Trophoblast cell (in vitro differentiated cells and primary cell): ENCODE results near the gene OR51B4.

Experiments
- DNase-seq, 2 donors: peaks; one replicate each; pipeline ENCODE4 v3.0.0-alpha.2; 2016
- H2AFZ ChIP-seq: 2 replicates; pipeline ENCODE4 v1.6.1; 2013; ENCODE audit warnings: low read length, moderate library complexity, mild to moderate bottlenecking; ENCODE audit not compliant: insufficient read depth, poor library complexity
- H2AK5ac ChIP-seq: 2 replicates; pipeline ENCODE4 v1.6.1; 2013; ENCODE audit warnings: mild to moderate bottlenecking, low read length
- H2BK120ac ChIP-seq: 2 replicates; pipeline ENCODE4 v1.6.1; 2013; ENCODE audit warnings: low read length, mild to moderate bottlenecking, moderate library complexity; ENCODE audit not compliant: insufficient read depth, poor library complexity
- H2BK12ac ChIP-seq: 2 replicates; pipeline ENCODE4 v1.6.1; 2013; ENCODE audit warnings: mild to moderate bottlenecking, low read length, moderate library complexity
- H2BK5ac ChIP-seq: 2 replicates; pipeline ENCODE4 v1.6.1; 2013; ENCODE audit warnings: low read length, low read depth, moderate library complexity, mild to moderate bottlenecking; ENCODE audit not compliant: poor library complexity
- H3K14ac ChIP-seq: 2 replicates; pipeline ENCODE4 v1.6.1; 2013; ENCODE audit warnings: mild to moderate bottlenecking, low read length
- H3K18ac ChIP-seq: 2 replicates; pipeline ENCODE4 v1.6.1; 2013; ENCODE audit warnings: mild to moderate bottlenecking, low read length
- H3K23ac ChIP-seq: 2 replicates; pipeline ENCODE4 v1.6.1; 2013; ENCODE audit warnings: low read length
- H3K27ac ChIP-seq: 2 replicates; pipeline ENCODE4 v1.5.1; 2013; ENCODE audit warnings: low read depth, mild to moderate bottlenecking, inconsistent platforms, low read length, moderate library complexity
- H3K27me3 ChIP-seq: 2 replicates; pipeline ENCODE4 v1.6.1; 2013; ENCODE audit warnings: inconsistent platforms, mild to moderate bottlenecking, low read length, moderate library complexity; ENCODE audit not compliant: insufficient read depth
- H3K36me3 ChIP-seq, 2 experiments: 1 replicate in 1 of 2; 2 replicates in 1 of 2; pipeline ENCODE4 v1.6.1; 2013; ENCODE audit warnings: low read length in 2 of 2, mild to moderate bottlenecking in 2 of 2, moderate library complexity in 1 of 2; ENCODE audit not compliant: insufficient read depth in 2 of 2, control insufficient read depth in 1 of 2
- H3K4ac ChIP-seq: 2 replicates; pipeline ENCODE4 v1.6.1; 2013; ENCODE audit warnings: low read depth, mild to moderate bottlenecking, low read length, moderate library complexity
- H3K4me1 ChIP-seq, 2 experiments: 1 replicate in 1 of 2; 2 replicates in 1 of 2; pipeline ENCODE4 v1.6.1; 2013; ENCODE audit warnings: low read length in 2 of 2, mild to moderate bottlenecking in 2 of 2, moderate library complexity in 1 of 2; ENCODE audit not compliant: insufficient read depth in 2 of 2, control insufficient read depth in 1 of 2
- H3K4me2 ChIP-seq: 2 replicates; pipeline ENCODE4 v1.6.1; 2013; ENCODE audit warnings: inconsistent platforms, mild to moderate bottlenecking, low read length, moderate library complexity
- H3K4me3 ChIP-seq: 2 replicates; pipeline ENCODE4 v1.5.1; 2013; ENCODE audit warnings: mild to moderate bottlenecking, low read depth, low read length, inconsistent platforms
- H3K79me1 ChIP-seq: one replicate; pipeline ENCODE4 v1.6.1; 2013; ENCODE audit warnings: low read length
- H3K79me2 ChIP-seq: 2 replicates; pipeline ENCODE4 v1.6.1; 2013; ENCODE audit warnings: low read length, mild to moderate bottlenecking; ENCODE audit not compliant: control insufficient read depth, insufficient read depth, poor library complexity
- H3K9ac ChIP-seq: 2 replicates; pipeline ENCODE4 v1.6.1; 2013; ENCODE audit warnings: mild to moderate bottlenecking, low read length
- H3K9me3 ChIP-seq: 2 replicates; pipeline ENCODE4 v1.6.1; 2013; ENCODE audit warnings: low read depth, mild to moderate bottlenecking, control low read depth, inconsistent platforms, low read length; ENCODE audit not compliant: insufficient read depth
- H4K12ac ChIP-seq: 2 replicates; pipeline ENCODE4 v1.6.1; 2013; ENCODE audit warnings: low read depth, mild to moderate bottlenecking, low read length, moderate library complexity
- H4K8ac ChIP-seq: 2 replicates; pipeline ENCODE4 v1.6.1; 2013; ENCODE audit warnings: low read depth, mild to moderate bottlenecking, low read length, moderate library complexity
- H4K91ac ChIP-seq: one replicate; pipeline ENCODE4 v1.6.1; 2013; ENCODE audit warnings: low read depth, mild to moderate bottlenecking, low read length, moderate library complexity
- WGBS: extraction: QIAGEN DNeasy Blood & Tissue Kit; methylation state at CpG from one replicate; pipeline ENCODE4 v1.1.7; 2013; ENCODE audit warnings: missing lambda C conversion rate; ENCODE audit not compliant: insufficient read length, insufficient coverage; ENCODE audit errors: extremely low coverage; 5-methylcytosine and 5-hydroxymethylcytosine counted together

Gene OR51B4

GRCh38 chr11:5289696-5290095 lies 12.1 kb downstream of the OR51B4 start:
- H3K9ac ChIP-seq, result no peak overlapping the region
- no peak overlapping the region for H3K23ac ChIP-seq
- no peak overlapping the region for H3K27ac ChIP-seq
- H3K4me2 ChIP-seq, result no peak overlapping the region
- no peak overlapping the region for H3K14ac ChIP-seq
- H4K91ac ChIP-seq, result no peak overlapping the region
- no peaks in the 10 kb centered on the region for H3K36me3 ChIP-seq
- no peak overlapping the region for H2BK12ac ChIP-seq
- no peaks in the 10 kb centered on the region for H3K79me1 ChIP-seq
- no peak overlapping the region for H4K12ac ChIP-seq
- H3K79me2 ChIP-seq, result no peaks in the 10 kb centered on the region
- H3K9me3 ChIP-seq, result no peaks in the 10 kb centered on the region
- no peaks in the 10 kb centered on the region for H3K27me3 ChIP-seq
- H3K4me3 ChIP-seq, result no peak overlapping the region
- no peak overlapping the region for H3K4ac ChIP-seq
- DNase-seq, result peak in 1 of 2 donors; percentile 18
- H3K4me1 ChIP-seq, result no peaks in the 10 kb centered on the region
- no peak overlapping the region for H2BK120ac ChIP-seq
- no peak overlapping the region for H4K8ac ChIP-seq
- H2AFZ ChIP-seq, result no peak overlapping the region
- H2BK5ac ChIP-seq, result no peak overlapping the region
- H3K18ac ChIP-seq, result no peak overlapping the region
- no peak overlapping the region for H2AK5ac ChIP-seq

- Histone ChIP-seq H3K4me2 (no peak overlapping the region), H3K23ac (no peak overlapping the region), H4K12ac (no peak overlapping the region), H2AK5ac (no peak overlapping the region), H3K4me3 (no peak overlapping the region), H2AFZ (no peak overlapping the region), H3K4me1 (no peaks in the 10 kb centered on the region), H4K8ac (no peak overlapping the region), H3K36me3 (no peaks in the 10 kb centered on the region), H3K79me1 (no peaks in the 10 kb centered on the region), H2BK120ac (no peak overlapping the region), H3K9ac (no peak overlapping the region), H3K27ac (no peak overlapping the region), H3K4ac (no peak overlapping the region), H2BK5ac (no peak overlapping the region), H3K27me3 (no peaks in the 10 kb centered on the region), H3K9me3 (no peaks in the 10 kb centered on the region), H3K18ac (no peak overlapping the region), H4K91ac (no peak overlapping the region), H3K14ac (no peak overlapping the region), H3K79me2 (no peaks in the 10 kb centered on the region), H2BK12ac (no peak overlapping the region)
- no CpG with 5 or more reads among the region's 6 CpGs for WGBS
- DNase-seq, result peak; percentile 24 to 41
Observed at GRCh38 chr11:5288906-5289550, 12.7 kb downstream of the OR51B4 start.

- H4K12ac ChIP-seq, result no peak overlapping the region
- no peak overlapping the region for H3K4ac ChIP-seq
- no peak overlapping the region for H2BK12ac ChIP-seq
- H3K9ac ChIP-seq, result no peak overlapping the region
- no peak overlapping the region for H3K14ac ChIP-seq
- no peak overlapping the region for H3K27ac ChIP-seq
- H2AK5ac ChIP-seq, result no peak overlapping the region
- H3K9me3 ChIP-seq, result no peaks in the 10 kb centered on the region
- no peak overlapping the region for H3K18ac ChIP-seq
- H3K79me1 ChIP-seq, result no peaks in the 10 kb centered on the region
- no peak overlapping the region for H3K23ac ChIP-seq
- DNase-seq, result no peak
- no CpG with 5 or more reads among the region's 7 CpGs for WGBS
- H2BK120ac ChIP-seq, result no peak overlapping the region
- H2AFZ ChIP-seq, result no peak overlapping the region
- no peak overlapping the region for H3K4me3 ChIP-seq
- H2BK5ac ChIP-seq, result no peak overlapping the region
- H3K79me2 ChIP-seq, result no peaks in the 10 kb centered on the region
- no peaks in the 10 kb centered on the region for H3K36me3 ChIP-seq
- no peaks in the 10 kb centered on the region for H3K4me1 ChIP-seq
- no peak overlapping the region for H4K8ac ChIP-seq
- H3K27me3 ChIP-seq, result no peaks in the 10 kb centered on the region
- no peak overlapping the region for H3K4me2 ChIP-seq
- H4K91ac ChIP-seq, result no peak overlapping the region
Observed at GRCh38 chr11:5288108-5288905, 13.4 kb downstream of the OR51B4 start.

- Histone ChIP-seq H3K9me3 (no peaks in the 10 kb centered on the region), H4K91ac (no peak overlapping the region), H4K8ac (no peak overlapping the region), H3K18ac (no peak overlapping the region), H2BK5ac (no peak overlapping the region), H2BK12ac (no peak overlapping the region), H3K4me1 (no peaks in the 10 kb centered on the region), H3K27me3 (no peaks in the 10 kb centered on the region), H2AFZ (no peak overlapping the region), H3K79me2 (no peaks in the 10 kb centered on the region), H3K23ac (no peak overlapping the region), H4K12ac (no peak overlapping the region), H3K14ac (no peak overlapping the region), H3K4me3 (no peak overlapping the region), H3K4me2 (no peak overlapping the region), H3K36me3 (no peaks in the 10 kb centered on the region), H3K79me1 (no peaks in the 10 kb centered on the region), H3K9ac (no peak overlapping the region), H2BK120ac (no peak overlapping the region), H3K4ac (no peak overlapping the region), H2AK5ac (no peak overlapping the region), H3K27ac (no peak overlapping the region)
- no CpG with 5 or more reads among the region's 3 CpGs for WGBS
- DNase-seq, result no peak
Observed at GRCh38 chr11:5286901-5287300, 14.8 kb downstream of the OR51B4 start.
